ENCODE measurements around the gene LRRC37A3.
"Not testable (repeated sequence)": the region's sequence is repeated elsewhere in the genome, so short reads cannot be mapped to it uniquely, and the experiment has no call there.

DNA sequence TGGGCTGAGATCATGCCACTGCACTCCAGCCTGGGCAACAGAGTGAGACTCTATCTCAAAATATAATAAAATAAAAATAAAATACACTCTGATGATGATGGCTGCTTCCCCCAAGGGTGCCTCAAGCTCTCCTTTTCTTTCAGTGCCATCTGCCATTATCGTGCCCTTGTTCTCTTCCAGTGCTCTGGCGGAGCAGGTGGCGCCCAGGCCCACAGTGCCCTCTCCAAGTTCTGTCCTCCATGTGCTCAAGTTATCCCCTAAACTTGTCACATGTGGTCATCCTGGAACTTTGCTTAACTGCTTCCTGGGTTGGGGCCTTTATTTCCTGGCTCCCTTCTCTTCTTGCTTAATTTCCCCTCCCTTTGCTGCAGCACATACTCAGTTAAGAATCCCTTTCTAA lies 76.4 kb downstream of the LRRC37A3 start:
- not testable (repeated sequence) for TF ChIP-seq POLR2A (IDR thresholded peaks at IDR 0.05; ENCODE audit: extremely low read depth, insufficient read length)
- TF ChIP-seq, protein P1, sequence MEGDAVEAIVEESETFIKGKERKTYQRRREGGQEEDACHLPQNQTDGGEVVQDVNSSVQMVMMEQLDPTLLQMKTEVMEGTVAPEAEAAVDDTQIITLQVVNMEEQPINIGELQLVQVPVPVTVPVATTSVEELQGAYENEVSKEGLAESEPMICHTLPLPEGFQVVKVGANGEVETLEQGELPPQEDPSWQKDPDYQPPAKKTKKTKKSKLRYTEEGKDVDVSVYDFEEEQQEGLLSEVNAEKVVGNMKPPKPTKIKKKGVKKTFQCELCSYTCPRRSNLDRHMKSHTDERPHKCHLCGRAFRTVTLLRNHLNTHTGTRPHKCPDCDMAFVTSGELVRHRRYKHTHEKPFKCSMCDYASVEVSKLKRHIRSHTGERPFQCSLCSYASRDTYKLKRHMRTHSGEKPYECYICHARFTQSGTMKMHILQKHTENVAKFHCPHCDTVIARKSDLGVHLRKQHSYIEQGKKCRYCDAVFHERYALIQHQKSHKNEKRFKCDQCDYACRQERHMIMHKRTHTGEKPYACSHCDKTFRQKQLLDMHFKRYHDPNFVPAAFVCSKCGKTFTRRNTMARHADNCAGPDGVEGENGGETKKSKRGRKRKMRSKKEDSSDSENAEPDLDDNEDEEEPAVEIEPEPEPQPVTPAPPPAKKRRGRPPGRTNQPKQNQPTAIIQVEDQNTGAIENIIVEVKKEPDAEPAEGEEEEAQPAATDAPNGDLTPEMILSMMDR (IDR thresholded peaks at IDR 0.05; ENCODE audit: low read depth, low read length), result not testable (repeated sequence)
